DND-41 (cell line): ENCODE measurements around the gene CCNI2.

ENCODE experiments used
- ATAC-seq: fragments of 200-7000 bp; cut with Tn5 transposase; 3 replicates; pipeline ENCODE4 v1.9.1; 2021; ENCODE audit warnings: low read depth; ENCODE audit not compliant: insufficient read depth
- DNase-seq: peaks from one replicate; pipeline ENCODE4 v3.0.0-alpha.2; 2020
- H2AFZ ChIP-seq: 2 replicates; pipeline ENCODE4 v1.6.0; 2012; ENCODE audit warnings: low read depth, low read length
- H3K27ac ChIP-seq: 2 replicates; pipeline ENCODE4 v1.5.1; 2012; ENCODE audit warnings: low read length, inconsistent platforms
- H3K27me3 ChIP-seq: fragments of 200-600 bp; sonication (generic); 2 replicates; pipeline ENCODE4 v1.6.0; 2012; ENCODE audit warnings: low read length, mild to moderate bottlenecking, inconsistent platforms; ENCODE audit not compliant: insufficient read depth, poor library complexity
- H3K36me3 ChIP-seq: 2 replicates; pipeline ENCODE4 v1.5.1; 2012; ENCODE audit warnings: low read length, inconsistent platforms; ENCODE audit not compliant: insufficient read depth
- H3K4me1 ChIP-seq: 2 replicates; pipeline ENCODE4 v1.5.1; 2012; ENCODE audit warnings: mild to moderate bottlenecking, low read length; ENCODE audit not compliant: insufficient read depth
- H3K4me2 ChIP-seq: 2 replicates; pipeline ENCODE4 v1.6.0; 2012; ENCODE audit warnings: mild to moderate bottlenecking, moderate library complexity, low read length, inconsistent platforms; ENCODE audit not compliant: insufficient read depth
- H3K4me3 ChIP-seq, 2 experiments: fragments of 200-600 bp in 1 of 2; shearing (Covaris generic) in 1 of 2; 2 replicates each; pipeline ENCODE4 v1.5.1; 2012 to 2016; ENCODE audit warnings: inconsistent platforms in 2 of 2, low read length in 2 of 2, mild to moderate bottlenecking in 2 of 2, low read depth in 1 of 2, moderate library complexity in 1 of 2
- H3K79me2 ChIP-seq: 2 replicates; pipeline ENCODE4 v1.6.0; 2012; ENCODE audit warnings: low read length, inconsistent platforms; ENCODE audit not compliant: insufficient read depth
- H3K9ac ChIP-seq: 2 replicates; pipeline ENCODE4 v1.6.0; 2012; ENCODE audit warnings: low read depth, mild to moderate bottlenecking, inconsistent platforms, low read length, moderate library complexity
- H3K9me3 ChIP-seq: 2 replicates; pipeline ENCODE4 v1.5.1; 2012; ENCODE audit warnings: low read length, moderate library complexity, mild to moderate bottlenecking, inconsistent platforms; ENCODE audit not compliant: insufficient read depth, severe bottlenecking
- H4K20me1 ChIP-seq: 2 replicates; pipeline ENCODE4 v1.6.0; 2012; ENCODE audit warnings: low read length; ENCODE audit not compliant: insufficient read depth
- EZH2 ChIP-seq: IDR thresholded peaks from 3 replicates; pipeline ENCODE4 v1.6.1; 2012; ENCODE audit warnings: borderline replicate concordance, low read depth, mild to moderate bottlenecking, moderate library complexity, low read length, inconsistent platforms; ENCODE audit not compliant: severe bottlenecking
- TF ChIP-seq, protein P1 (sequence below): IDR thresholded peaks from 2 replicates; pipeline ENCODE4 v1.5.1; 2012; ENCODE audit warnings: borderline replicate concordance, low read length, moderate library complexity, mild to moderate bottlenecking; ENCODE audit not compliant: poor library complexity, severe bottlenecking; ENCODE audit errors: extremely low read depth

Gene CCNI2, protein sequence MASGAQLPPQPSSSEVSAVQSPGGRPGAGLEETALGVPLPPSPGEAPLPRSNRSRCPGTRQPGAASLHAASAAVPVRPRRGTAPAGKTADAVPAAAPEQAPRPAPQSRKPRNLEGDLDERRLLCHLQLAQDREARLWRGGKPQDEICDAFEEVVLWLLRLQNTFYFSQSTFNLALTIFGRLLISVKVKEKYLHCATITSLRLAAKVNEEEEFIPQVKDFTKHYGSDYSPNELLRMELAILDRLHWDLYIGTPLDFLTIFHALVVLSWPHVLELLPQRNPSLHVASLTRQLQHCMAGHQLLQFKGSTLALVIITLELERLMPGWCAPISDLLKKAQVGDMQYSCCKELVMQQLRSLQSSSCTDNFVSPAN

DNA sequence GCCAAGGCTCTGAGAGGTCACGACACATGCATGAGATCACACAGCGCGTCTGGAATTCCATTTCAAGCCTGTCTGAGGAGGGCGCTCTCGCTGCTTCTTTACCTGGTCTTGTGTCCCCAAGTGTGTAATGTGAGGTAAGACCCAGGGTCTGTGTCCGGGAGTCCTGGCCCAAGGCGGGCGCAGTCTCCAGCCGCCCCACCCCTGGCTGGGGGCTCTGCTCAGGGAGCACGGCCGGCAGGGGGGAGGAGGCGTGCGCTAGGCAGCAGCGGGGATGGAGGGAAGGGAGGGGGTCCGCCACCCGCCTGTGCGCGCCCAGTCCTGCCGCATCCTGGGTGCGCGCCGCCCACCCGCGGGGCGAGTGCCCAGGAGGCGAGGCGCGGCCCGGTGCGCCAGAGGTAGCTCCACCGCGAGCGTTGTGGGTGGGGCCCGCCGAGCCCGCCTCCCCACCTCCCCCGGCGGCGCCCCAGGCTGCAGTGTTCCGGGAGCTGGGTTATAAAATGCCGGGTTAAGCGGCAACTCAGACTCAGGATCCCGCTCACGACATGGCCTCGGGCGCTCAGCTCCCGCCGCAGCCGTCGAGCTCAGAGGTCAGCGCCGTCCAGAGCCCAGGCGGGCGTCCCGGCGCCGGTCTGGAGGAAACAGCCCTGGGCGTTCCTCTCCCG, at the start of gene CCNI2:
TSS of gene CCNI2 (plus strand) at position 473 of the 662 bp plus-strand sequence. CDS start at position 543, 70 bp downstream.
- H3K4me3 ChIP-seq = no peak within 1 kb of the TSS
- no peaks in the 10 kb centered on the region for H3K4me1 ChIP-seq
- no peaks in the 10 kb centered on the region for H3K36me3 ChIP-seq
- H2AFZ ChIP-seq = no peak within 1 kb of the TSS
- H3K27me3 ChIP-seq = no peaks in the 10 kb centered on the region
- no peaks in the 10 kb centered on the region for H4K20me1 ChIP-seq
- H3K9me3 ChIP-seq = no peaks in the 10 kb centered on the region
- DNase-seq (no peak), ATAC-seq (no peak)
- H3K27ac ChIP-seq = no peak within 1 kb of the TSS
- no peak for TF ChIP-seq EZH2
- TF ChIP-seq, protein P1, sequence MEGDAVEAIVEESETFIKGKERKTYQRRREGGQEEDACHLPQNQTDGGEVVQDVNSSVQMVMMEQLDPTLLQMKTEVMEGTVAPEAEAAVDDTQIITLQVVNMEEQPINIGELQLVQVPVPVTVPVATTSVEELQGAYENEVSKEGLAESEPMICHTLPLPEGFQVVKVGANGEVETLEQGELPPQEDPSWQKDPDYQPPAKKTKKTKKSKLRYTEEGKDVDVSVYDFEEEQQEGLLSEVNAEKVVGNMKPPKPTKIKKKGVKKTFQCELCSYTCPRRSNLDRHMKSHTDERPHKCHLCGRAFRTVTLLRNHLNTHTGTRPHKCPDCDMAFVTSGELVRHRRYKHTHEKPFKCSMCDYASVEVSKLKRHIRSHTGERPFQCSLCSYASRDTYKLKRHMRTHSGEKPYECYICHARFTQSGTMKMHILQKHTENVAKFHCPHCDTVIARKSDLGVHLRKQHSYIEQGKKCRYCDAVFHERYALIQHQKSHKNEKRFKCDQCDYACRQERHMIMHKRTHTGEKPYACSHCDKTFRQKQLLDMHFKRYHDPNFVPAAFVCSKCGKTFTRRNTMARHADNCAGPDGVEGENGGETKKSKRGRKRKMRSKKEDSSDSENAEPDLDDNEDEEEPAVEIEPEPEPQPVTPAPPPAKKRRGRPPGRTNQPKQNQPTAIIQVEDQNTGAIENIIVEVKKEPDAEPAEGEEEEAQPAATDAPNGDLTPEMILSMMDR = no peak
- no peaks in the 10 kb centered on the region for H3K79me2 ChIP-seq
- H3K9ac ChIP-seq = no peak within 1 kb of the TSS
- H3K4me2 ChIP-seq = no peak within 1 kb of the TSS

DNA sequence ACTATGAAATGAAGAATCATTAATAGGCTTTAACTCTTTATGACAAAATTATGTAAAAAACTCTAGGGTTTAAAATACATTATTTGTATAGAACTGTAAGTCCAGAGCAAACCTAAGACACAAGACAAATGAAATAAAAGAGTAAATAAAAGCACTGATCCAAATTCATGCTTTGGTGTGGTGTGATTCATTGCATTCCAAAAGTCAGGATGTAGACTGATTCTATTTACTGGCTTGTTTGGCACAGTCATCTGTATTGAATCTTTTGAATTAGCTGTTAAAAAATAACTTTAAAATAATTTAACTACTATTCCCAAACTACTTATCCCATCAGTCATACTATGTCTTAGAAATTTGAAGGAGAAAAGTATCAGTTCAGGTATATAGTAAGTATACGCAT, 42.4 kb upstream of the CCNI2 start:
- H3K9ac ChIP-seq = no peak overlapping the region
- H3K9me3 ChIP-seq = no peaks in the 10 kb centered on the region
- no peak overlapping the region for H3K4me2 ChIP-seq
- H3K27ac ChIP-seq = no peak overlapping the region
- TF ChIP-seq EZH2 = no peak
- TF ChIP-seq, protein P1 = no peak
- no peak for DNase-seq
- H4K20me1 ChIP-seq = no peaks in the 10 kb centered on the region
- no peaks in the 10 kb centered on the region for H3K79me2 ChIP-seq
- H3K4me1 ChIP-seq = no peaks in the 10 kb centered on the region
- H2AFZ ChIP-seq = no peak overlapping the region
- H3K4me3 ChIP-seq = no peak overlapping the region
- H3K36me3 ChIP-seq = peaks cover 33% of the 10 kb centered on the region
- H3K27me3 ChIP-seq = no peaks in the 10 kb centered on the region
- no peak for ATAC-seq

DNA sequence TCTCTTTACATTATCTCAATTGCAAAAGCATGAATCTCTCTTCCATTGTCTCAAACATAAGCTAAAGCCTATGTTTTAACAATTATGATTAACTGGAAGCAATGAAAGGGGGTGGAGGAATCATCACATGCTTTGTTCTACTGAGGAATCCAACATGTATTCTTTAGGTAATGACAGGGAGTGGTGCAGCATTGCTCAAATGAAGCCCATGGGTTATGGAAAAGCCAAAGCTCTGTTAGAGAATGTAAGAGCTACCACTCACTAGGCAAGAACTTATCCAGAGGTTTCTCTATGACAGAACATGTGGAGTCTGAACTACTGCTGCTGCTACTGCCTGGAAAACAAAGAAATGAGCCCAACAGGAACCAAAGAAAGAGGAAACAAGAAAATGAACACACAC, 38.6 kb upstream of the CCNI2 start:
- H4K20me1 ChIP-seq = no peaks in the 10 kb centered on the region
- H2AFZ ChIP-seq = no peak overlapping the region
- H3K79me2 ChIP-seq = no peaks in the 10 kb centered on the region
- peaks cover 5% of the 10 kb centered on the region; the same call in 1 of the 2 replicates for H3K36me3 ChIP-seq
- no peak for TF ChIP-seq EZH2
- TF ChIP-seq, protein P1 = no peak
- no peak overlapping the region for H3K27ac ChIP-seq
- no peak for DNase-seq
- H3K9me3 ChIP-seq = no peaks in the 10 kb centered on the region
- H3K4me2 ChIP-seq = no peak overlapping the region
- no peak for ATAC-seq
- H3K9ac ChIP-seq = no peak overlapping the region
- no peak overlapping the region for H3K4me3 ChIP-seq
- H3K4me1 ChIP-seq = no peaks in the 10 kb centered on the region
- H3K27me3 ChIP-seq = no peaks in the 10 kb centered on the region
